RWPE1 (cell line): ENCODE measurements around the gene GZMM.

Source experiments
- CTCF ChIA-PET: fragments of 350-600 bp; sonication (Branson Sonifier 250); formaldehyde crosslinking; extraction: SDS; loops from one replicate; lab custom pipeline; 2021; lab: Yijun Ruan, JAX
- POLR2A ChIA-PET: fragments of 400-600 bp; formaldehyde crosslinking; extraction: SDS; loops from one replicate; lab custom pipeline; 2020; ENCODE audit warnings: antibody characterized with exemption; ENCODE audit not compliant: low non-redundant PET; lab: Yijun Ruan, JAX
- DNase-seq: peaks from one replicate; pipeline ENCODE4 v3.0.0; 2012; ENCODE audit warnings: low spot score
- H3K27ac ChIP-seq: fragments of 450-650 bp; 2 replicates; pipeline ENCODE4 v1.5.1; 2017
- CTCF ChIP-seq: fragments of 450-650 bp; conservative IDR thresholded peaks from 2 replicates; pipeline ENCODE4 v1.5.1; 2017; ENCODE audit warnings: low read depth, mild to moderate bottlenecking

Gene GZMM

GRCh38 chr19:539429-540030 is 4.3 kb upstream of the GZMM start:
- TF ChIP-seq CTCF, result no peak
- no peak for DNase-seq
- ChIA-PET CTCF (no interaction called here), POLR2A (no interaction called here)
- H3K27ac ChIP-seq, result no peak overlapping the region

- DNase-seq, result no peak
- CTCF ChIA-PET, result interaction anchor here (0.8 kb wide), 1 partner anchor 19 kb away, joined by 3 read pairs; no protein-coding TSS in a partner anchor
- peak overlapping the region; percentile 20; the same call in 1 of the 2 replicates for H3K27ac ChIP-seq
- POLR2A ChIA-PET, result no interaction called here
- no peak for TF ChIP-seq CTCF
Observed at GRCh38 chr19:540867-541637, 2.8 kb upstream of the GZMM start.

GRCh38 chr19:541699-542098 is 2.2 kb upstream of the GZMM start:
- no peak for TF ChIP-seq CTCF
- H3K27ac ChIP-seq, result peak overlapping the region; percentile 20
- no peak for DNase-seq
- CTCF ChIA-PET, result interaction anchor here (0.8 kb wide), 1 partner anchor 20 kb away, joined by 3 read pairs; no protein-coding TSS in a partner anchor
- POLR2A ChIA-PET, result no interaction called here

GRCh38 chr19:542173-542866 is 1.5 kb upstream of the GZMM start:
- ChIA-PET POLR2A (interaction anchor here (1.0 kb wide), 1 partner anchor 10 kb away, joined by 3 read pairs; no protein-coding TSS in a partner anchor), CTCF (interaction anchor here (0.6 to 0.8 kb wide), 2 partner anchors 17 to 21 kb away, joined by 3 read pairs; no protein-coding TSS in a partner anchor)
- no peak for DNase-seq
- TF ChIP-seq CTCF, result no peak
- peak overlapping the region; percentile 20 for H3K27ac ChIP-seq

- H3K27ac ChIP-seq, result no peak overlapping the region
- no peak for TF ChIP-seq CTCF
- CTCF ChIA-PET, result no interaction called here
- DNase-seq, result no peak
- POLR2A ChIA-PET, result no interaction called here
Observed at GRCh38 chr19:547117-547516, 3.3 kb downstream of the GZMM start.
